HG02588 (cell line): ENCODE data around the gene TEX28.
A peak's percentile ranks its signal among the peaks of the same experiment; 100 is the strongest.
"Not testable (repeated sequence)": the region's sequence is repeated elsewhere in the genome, so short reads cannot be mapped to it uniquely, and the experiment has no call there.

ENCODE experiments used
- ATAC-seq: cut with Tn5 transposase; IDR thresholded peaks from one replicate; pipeline ENCODE4 v1.9.1; 2021; ENCODE audit warnings: mild to moderate bottlenecking, moderate library complexity; ENCODE audit not compliant: unreplicated experiment

TEX28 gene

GRCh38 chrX:154312116-154312515, 17.2 kb upstream of the TEX28 start:
- ATAC-seq: no peak

- no peak for ATAC-seq
These were observed 16.0 kb upstream of the TEX28 start for GRCh38 chrX:154310616-154311536.

- ATAC-seq: no peak
These were observed 14.3 kb upstream of the TEX28 start for GRCh38 chrX:154309041-154309775.

- ATAC-seq: no peak
These were observed 13.4 kb upstream of the TEX28 start for GRCh38 chrX:154308108-154308946.

- ATAC-seq: no peak
These were observed 12.3 kb upstream of the TEX28 start for GRCh38 chrX:154307202-154307601.

- ATAC-seq: no peak
These were observed 10.7 kb upstream of the TEX28 start for GRCh38 chrX:154305541-154306205.

GRCh38 chrX:154304846-154305245, 9.9 kb upstream of the TEX28 start:
- ATAC-seq: no peak

GRCh38 chrX:154303476-154303875, 8.6 kb upstream of the TEX28 start:
- no peak for ATAC-seq

- ATAC-seq: not testable (repeated sequence)
These were observed 8.1 kb upstream of the TEX28 start for GRCh38 chrX:154302998-154303397.

- ATAC-seq: no peak
These were observed 5.9 kb upstream of the TEX28 start for GRCh38 chrX:154300816-154301215.

- ATAC-seq: no peak
These were observed 3.4 kb upstream of the TEX28 start for GRCh38 chrX:154298312-154298711.

GRCh38 chrX:154296731-154297130, 1.8 kb upstream of the TEX28 start:
- ATAC-seq: no peak

GRCh38 chrX:154295664-154296310, 863 bp upstream of the TEX28 start, which contains the start of gene TKTL1:
Gene TKTL1, plus strand, starts transcription at chrX:154295795. Its CDS starts 65 bp downstream, at chrX:154295860.
- no peak for ATAC-seq

GRCh38 chrX:154286406-154286805, 8.5 kb downstream of the TEX28 start:
- ATAC-seq: not testable (repeated sequence)

- peak; percentile 58 for ATAC-seq
These were observed 10.2 kb downstream of the TEX28 start for GRCh38 chrX:154284489-154285338.

GRCh38 chrX:154269245-154269644, 25.7 kb downstream of the TEX28 start:
- ATAC-seq: not testable (repeated sequence)

- not testable (repeated sequence) for ATAC-seq
These were observed 31.9 kb downstream of the TEX28 start for GRCh38 chrX:154263072-154263471.

GRCh38 chrX:154258711-154259110, 36.2 kb downstream of the TEX28 start:
- not testable (repeated sequence) for ATAC-seq

- ATAC-seq: not testable (repeated sequence)
These were observed 37.6 kb downstream of the TEX28 start, which contains the start of gene OPN1MW3 for GRCh38 chrX:154257282-154257681. Gene OPN1MW3, plus strand, starts transcription at chrX:154257582. Its CDS starts 38 bp downstream, at chrX:154257620.
